Measurements from ENCODE around the gene ACTR3C.

- TF ChIP-seq POLR2A (IDR thresholded peaks at IDR 0.05; ENCODE audit: low read length) (no peak), GATA1 (IDR thresholded peaks at IDR 0.05; ENCODE audit: low read depth, low read length) (no peak)
These were observed 41.8 kb upstream of the ACTR3C start for GRCh38 chr7:150365194-150365593.

Data from erythroblast (primary cell).